GM19043 (cell line): Measurements from ENCODE around the gene H6PD.

Experiments used
- ATAC-seq: cut with Tn5 transposase; IDR thresholded peaks from one replicate; pipeline ENCODE4 v1.9.1; 2021; ENCODE audit warnings: low read depth; ENCODE audit not compliant: unreplicated experiment

The H6PD gene

DNA sequence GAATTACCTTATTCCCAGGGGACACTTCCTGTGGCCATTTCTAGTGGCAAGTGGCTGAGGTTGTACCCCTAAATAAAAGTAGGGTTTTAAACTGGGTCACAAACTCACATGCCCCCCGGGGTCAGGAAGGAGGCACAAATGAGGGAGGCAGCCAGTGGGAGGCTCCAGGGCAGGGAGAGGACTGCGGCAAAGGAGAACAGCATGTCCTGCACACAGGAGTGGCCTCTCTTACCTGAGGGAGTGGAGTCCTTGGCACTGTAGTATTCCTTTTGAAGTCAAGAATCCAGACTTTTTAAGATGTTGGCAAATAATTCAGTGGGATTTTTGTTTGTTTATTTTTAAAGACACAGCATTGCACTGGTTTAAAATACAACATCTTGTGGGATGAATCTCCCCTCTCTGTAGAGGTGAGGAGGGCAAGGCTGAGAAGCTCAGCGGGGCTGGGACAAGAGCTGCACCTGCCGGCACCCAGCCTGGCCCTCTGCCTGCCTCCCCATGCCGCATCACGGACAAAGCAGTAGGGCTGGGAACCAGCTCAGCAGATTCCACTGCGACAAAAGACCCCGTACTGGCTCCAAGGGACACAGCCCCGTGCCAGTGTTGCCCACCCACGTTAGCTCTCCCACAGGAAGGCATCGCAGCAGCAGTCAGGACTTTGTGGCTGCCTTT is 80.3 kb downstream of the H6PD start:
- no peak for ATAC-seq

DNA sequence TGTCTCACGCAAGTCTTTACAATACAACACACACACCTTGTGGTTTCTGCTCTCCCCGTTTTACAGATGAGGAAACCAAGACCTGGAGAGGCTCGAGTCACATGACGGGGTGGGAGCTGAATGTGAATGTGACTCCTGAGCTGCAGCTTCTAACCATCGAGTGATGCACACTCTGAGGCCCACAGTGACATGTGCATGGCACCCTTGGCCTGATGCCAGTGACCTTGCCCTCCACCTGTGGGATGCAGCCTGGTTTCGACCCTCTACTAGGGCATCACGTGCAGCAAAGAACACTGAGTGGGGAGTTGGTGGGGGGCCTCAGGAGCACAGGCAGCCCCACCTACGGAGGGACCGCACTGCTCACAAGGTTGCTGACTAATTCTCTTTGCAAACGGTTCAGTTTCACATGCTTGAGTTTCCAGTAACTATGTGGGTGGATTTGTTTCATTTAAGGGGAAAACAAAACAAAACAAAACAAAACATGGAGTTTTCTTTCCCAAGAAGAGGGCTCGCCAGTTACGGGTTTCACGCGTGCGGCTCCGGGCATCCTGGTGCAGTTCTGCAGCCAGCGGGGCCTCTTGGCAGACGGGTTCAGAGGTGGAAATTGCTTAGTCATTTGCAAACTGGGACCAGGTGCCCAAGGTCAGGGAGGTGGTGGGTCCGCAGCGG is 81.0 kb downstream of the H6PD start:
- ATAC-seq: no peak

DNA sequence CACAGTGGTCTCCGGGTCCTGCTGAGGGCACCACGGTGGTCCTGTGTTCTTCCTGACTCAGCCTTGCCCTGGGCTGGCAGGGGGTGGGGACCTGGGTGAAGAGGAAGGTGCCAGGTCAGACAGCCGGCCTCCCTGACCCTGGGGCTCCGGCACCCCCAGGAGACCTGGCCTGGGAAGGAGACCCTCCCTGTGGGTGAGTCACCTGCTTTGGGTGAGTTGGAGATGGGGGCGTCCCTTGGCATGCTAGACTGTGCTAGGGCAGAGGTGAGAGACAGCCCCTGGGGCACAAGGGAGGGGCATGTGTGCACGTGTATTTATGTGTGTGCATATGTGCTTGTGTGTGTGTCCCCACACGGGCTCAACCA is 81.5 kb downstream of the H6PD start:
- no peak for ATAC-seq

DNA sequence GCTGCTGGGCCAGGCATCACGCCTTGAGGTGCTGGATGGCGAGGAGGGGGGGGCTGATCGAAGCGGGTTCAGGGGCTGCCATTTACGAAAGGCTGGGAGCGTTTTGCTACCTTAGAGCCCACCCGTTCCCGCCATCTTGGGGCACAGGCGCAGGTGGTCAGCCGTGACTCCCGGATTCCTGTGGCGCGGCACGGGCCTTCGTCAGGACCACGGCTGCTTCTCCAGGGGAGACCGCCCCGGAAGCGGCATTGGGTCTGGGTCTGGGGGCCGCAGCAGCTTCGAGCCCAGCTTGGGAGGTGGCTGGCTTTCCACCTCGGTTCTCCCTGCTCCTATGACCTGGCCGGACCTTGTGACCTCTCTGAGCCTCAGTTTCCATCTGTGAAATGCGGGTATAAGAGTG is 81.9 kb downstream of the H6PD start:
- ATAC-seq: no peak

DNA sequence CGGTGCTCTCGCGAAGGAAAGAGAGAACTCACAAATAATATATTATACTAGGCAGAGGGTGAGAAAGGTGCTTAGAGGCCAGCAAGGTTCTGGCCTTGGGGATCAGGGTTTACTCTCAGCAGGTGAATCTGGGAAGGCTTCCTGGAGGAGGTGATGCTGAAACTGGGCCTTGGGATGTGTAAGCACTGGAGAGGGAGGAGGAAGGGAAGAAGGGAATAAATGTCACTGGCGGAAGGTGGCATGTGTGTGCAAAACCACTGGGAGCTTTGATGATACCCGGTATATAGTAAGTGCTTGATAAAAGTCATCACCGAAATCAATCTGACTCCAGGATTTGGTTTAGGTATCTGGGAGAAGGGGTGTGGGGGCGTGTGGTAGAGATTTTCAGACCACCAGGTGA is 82.5 kb downstream of the H6PD start:
- no peak for ATAC-seq

DNA sequence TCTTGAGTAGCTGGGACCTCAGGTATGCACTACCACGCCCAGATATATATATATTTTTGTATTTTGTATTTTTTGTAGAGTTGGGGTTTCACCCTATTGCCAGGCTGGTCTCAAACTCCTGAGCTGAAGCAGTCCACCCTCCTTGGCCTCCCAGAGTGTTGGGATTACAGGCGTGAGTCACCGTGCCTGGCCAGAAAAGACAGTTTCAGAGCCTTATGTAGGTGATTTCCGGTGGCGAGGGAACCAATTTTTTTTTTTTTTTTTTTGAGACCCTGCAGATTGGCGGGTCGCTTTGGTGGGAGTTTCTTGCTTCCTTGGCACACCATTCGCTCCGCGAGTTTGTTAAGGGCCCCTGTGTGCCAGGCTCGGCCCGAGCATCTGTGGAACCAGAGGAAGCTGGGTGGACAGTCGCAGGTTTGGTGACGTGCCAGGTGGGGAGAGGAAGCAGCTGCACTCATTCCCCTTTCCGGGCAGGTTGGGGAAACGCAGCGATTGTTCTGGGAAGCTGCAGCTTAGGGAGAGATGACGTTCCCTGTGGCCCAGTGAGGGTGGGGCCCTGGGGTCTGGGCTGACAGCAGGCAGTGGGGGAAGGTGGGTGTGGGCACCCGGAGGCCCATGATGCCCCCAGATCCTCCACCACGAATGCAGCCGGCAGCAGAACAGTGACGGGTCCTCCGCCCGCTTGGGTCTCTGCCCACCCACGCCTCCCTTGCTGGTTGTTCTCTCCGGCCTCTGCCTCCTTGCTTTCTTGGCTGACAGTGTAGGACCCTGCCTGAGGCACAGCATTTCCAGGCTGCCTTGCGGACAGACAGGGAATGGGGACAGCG is 83.2 kb downstream of the H6PD start:
- no peak for ATAC-seq

DNA sequence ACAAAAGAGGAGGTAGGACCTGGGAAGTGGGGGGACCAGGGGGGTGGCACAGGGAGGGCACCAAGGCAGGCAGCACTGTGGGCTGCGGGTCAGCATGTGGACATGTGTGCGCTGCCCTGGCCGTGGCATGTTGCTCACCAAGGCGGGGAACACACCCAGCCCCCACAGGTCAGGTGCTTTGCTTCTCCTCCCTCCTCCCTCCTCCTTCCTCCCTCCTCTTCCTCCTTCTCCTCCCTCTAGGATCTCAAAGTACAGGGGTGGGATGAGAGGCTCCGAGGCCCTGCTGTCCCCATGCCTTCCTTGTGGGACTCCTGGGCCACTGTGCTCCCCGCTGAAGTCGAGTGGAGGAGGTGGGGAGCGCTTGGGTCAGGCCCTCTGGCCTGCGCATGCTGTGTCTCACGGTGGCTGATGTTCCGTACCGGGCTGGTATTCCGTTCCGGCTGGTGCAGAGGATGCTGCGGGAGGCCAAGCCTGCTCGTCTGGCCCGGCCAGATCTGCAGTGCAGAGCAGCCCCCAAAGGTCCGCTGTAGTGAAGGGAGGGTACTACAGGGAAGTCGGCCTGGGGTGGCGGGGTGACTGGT is 84.7 kb downstream of the H6PD start:
- no peak for ATAC-seq

DNA sequence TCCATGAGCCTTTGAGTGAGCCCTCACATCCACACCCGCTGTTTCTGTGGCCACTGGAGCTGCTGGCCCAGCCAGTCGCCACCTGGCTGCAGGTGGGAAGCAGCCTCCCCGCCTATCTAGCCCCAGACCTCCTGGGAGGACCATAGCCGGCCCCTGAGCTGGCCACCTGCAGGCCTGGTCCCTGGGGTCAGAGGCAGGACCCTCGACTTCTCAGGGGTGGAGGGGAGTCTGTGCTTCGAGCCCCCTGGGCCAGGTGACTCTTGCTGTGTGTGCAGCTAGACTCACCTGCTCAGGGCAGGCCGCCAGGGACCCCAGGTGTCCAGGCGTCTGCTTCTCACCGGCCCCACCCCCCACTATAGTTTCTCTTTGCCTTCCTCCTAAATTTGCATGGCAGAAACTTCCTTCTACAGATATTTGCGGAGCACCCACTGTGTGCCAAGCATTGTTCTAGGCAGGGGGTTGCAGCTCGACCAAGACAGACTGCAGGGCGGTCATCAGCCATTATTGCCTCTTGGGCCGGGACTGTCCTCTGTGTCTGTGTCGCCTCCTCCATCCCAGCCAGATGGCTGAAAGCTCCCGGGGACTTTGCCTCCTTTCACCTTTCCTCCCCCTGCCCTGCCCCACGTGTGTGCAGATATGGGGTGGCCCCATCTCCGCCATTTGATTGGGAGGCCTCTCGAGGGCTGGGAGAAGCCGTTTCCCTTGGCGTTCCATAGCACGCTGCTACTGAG is 85.4 kb downstream of the H6PD start:
- ATAC-seq: no peak
